Erythroblast (primary cell): ENCODE measurements around the gene ZMYND11.

Experiments used
- GATA1 ChIP-seq: IDR thresholded peaks from 2 replicates; pipeline ENCODE4 v1.6.1; 2011; ENCODE audit warnings: low read depth, mild to moderate bottlenecking, control low read depth, low read length, moderate library complexity
- POLR2A ChIP-seq: IDR thresholded peaks from 2 replicates; pipeline ENCODE4 v1.6.1; 2011; ENCODE audit warnings: mild to moderate bottlenecking, low read length

- TF ChIP-seq POLR2A (no peak), GATA1 (no peak)
Observed at GRCh38 chr10:269440-270074, 134.3 kb downstream of the ZMYND11 start.
